Nephron (organoid): ENCODE data around the gene SYNGR3.
"Not testable (repeated sequence)": the region's sequence is repeated elsewhere in the genome, so short reads cannot be mapped to it uniquely, and the experiment has no call there.

ENCODE experiments used
- H3K27ac Mint-ChIP-seq, 3 experiments: 2 replicates each; pipeline ENCODE4 v1.8.0; 2020; ENCODE audit warnings: mixed read lengths in 3 of 3, mild to moderate bottlenecking in 2 of 3, moderate library complexity in 1 of 3
- H3K27me3 Mint-ChIP-seq: 2 replicates; pipeline ENCODE4 v1.8.0; 2021; ENCODE audit warnings: low read depth, mild to moderate bottlenecking, moderate library complexity, mixed read lengths
- H3K36me3 Mint-ChIP-seq: 2 replicates; pipeline ENCODE4 v1.8.0; 2020; ENCODE audit warnings: low read depth, mixed read lengths
- H3K4me1 Mint-ChIP-seq: 2 replicates; pipeline ENCODE4 v1.8.0; 2020; ENCODE audit warnings: mixed read lengths
- H3K4me3 Mint-ChIP-seq, 3 experiments: 2 replicates each; pipeline ENCODE4 v1.8.0; 2020; ENCODE audit warnings: mild to moderate bottlenecking in 3 of 3, mixed read lengths in 3 of 3, moderate library complexity in 2 of 3
- H3K9me3 Mint-ChIP-seq: 2 replicates; pipeline ENCODE4 v1.8.0; 2020; ENCODE audit warnings: mixed read lengths
- CTCF ChIP-seq, 3 experiments: fragments of 200-600 bp; sonication (generic); IDR thresholded peaks; one replicate each; pipeline ENCODE4 v1.5.0; 2021; ENCODE audit warnings: antibody characterized with exemption in 3 of 3; ENCODE audit not compliant: unreplicated experiment in 3 of 3

Gene SYNGR3

GRCh38 chr16:1959269-1960039 lies 30.3 kb upstream of the SYNGR3 start, which contains the start of gene NDUFB10:
NDUFB10 (plus strand) TSS chr16:1959538; CDS start chr16:1959625, 87 bp downstream.
- Mint-ChIP-seq H3K9me3 (no peaks in the 10 kb centered on the region), H3K27ac (peak within 1 kb of the TSS; percentile 59 to 88 (median 73)), H3K4me1 (peaks cover 27% of the 10 kb centered on the region), H3K4me3 (peak within 1 kb of the TSS; percentile 94 to 96 (median 96)), H3K27me3 (peaks cover 6% of the 10 kb centered on the region), H3K36me3 (peaks cover 30% of the 10 kb centered on the region)
- peak; percentile 42 to 69 (median 45) for TF ChIP-seq CTCF (IDR thresholded peaks at IDR 0.05; ENCODE audit: unreplicated experiment in 3 of 3)

GRCh38 chr16:1960665-1961630 lies 28.8 kb upstream of the SYNGR3 start:
- Mint-ChIP-seq H3K36me3 (peaks cover 30% of the 10 kb centered on the region), H3K9me3 (no peaks in the 10 kb centered on the region), H3K4me3 (peak overlapping the region; percentile 94 to 96 (median 96)), H3K27me3 (peaks cover 6% of the 10 kb centered on the region), H3K4me1 (peaks cover 27% of the 10 kb centered on the region), H3K27ac (peak overlapping the region; percentile 59 to 88 (median 73))
- TF ChIP-seq CTCF (IDR thresholded peaks at IDR 0.05; ENCODE audit: unreplicated experiment in 3 of 3): no peak

GRCh38 chr16:1961651-1962067 lies 28.1 kb upstream of the SYNGR3 start:
- H3K4me3 Mint-ChIP-seq: peak overlapping the region; percentile 94 to 96 (median 96)
- H3K4me1 Mint-ChIP-seq: peaks cover 27% of the 10 kb centered on the region
- no peaks in the 10 kb centered on the region for H3K9me3 Mint-ChIP-seq
- TF ChIP-seq CTCF (IDR thresholded peaks at IDR 0.05; ENCODE audit: unreplicated experiment in 3 of 3): no peak
- H3K27me3 Mint-ChIP-seq: peaks cover 6% of the 10 kb centered on the region
- H3K27ac Mint-ChIP-seq: no peak overlapping the region
- H3K36me3 Mint-ChIP-seq: peaks cover 30% of the 10 kb centered on the region

- Mint-ChIP-seq H3K36me3 (peaks cover 30% of the 10 kb centered on the region), H3K27ac (peak overlapping the region in 1 of 3 experiments; percentile 75), H3K4me3 (peak overlapping the region; percentile 96 to 99 (median 96)), H3K4me1 (peaks cover 27% of the 10 kb centered on the region)
- H3K27me3 Mint-ChIP-seq, H3K9me3 Mint-ChIP-seq: not testable (repeated sequence)
Observed at GRCh38 chr16:1962161-1963153, 27.3 kb upstream of the SYNGR3 start.

- Mint-ChIP-seq H3K27ac (peak overlapping the region; percentile 75 to 90 (median 90)), H3K36me3 (peaks cover 30% of the 10 kb centered on the region), H3K9me3 (no peaks in the 10 kb centered on the region), H3K4me3 (peak overlapping the region; percentile 96 to 99 (median 96)), H3K4me1 (peaks cover 27% of the 10 kb centered on the region), H3K27me3 (peaks cover 6% of the 10 kb centered on the region)
- TF ChIP-seq CTCF (IDR thresholded peaks at IDR 0.05; ENCODE audit: unreplicated experiment in 3 of 3): peak in 1 of 3 experiments; percentile 19
Observed at GRCh38 chr16:1963806-1964505, 25.8 kb upstream of the SYNGR3 start.
